ENCODE results near the gene EXOSC6.
"Not testable (repeated sequence)": the region's sequence is repeated elsewhere in the genome, so short reads cannot be mapped to it uniquely, and the experiment has no call there.

Gene EXOSC6

DNA sequence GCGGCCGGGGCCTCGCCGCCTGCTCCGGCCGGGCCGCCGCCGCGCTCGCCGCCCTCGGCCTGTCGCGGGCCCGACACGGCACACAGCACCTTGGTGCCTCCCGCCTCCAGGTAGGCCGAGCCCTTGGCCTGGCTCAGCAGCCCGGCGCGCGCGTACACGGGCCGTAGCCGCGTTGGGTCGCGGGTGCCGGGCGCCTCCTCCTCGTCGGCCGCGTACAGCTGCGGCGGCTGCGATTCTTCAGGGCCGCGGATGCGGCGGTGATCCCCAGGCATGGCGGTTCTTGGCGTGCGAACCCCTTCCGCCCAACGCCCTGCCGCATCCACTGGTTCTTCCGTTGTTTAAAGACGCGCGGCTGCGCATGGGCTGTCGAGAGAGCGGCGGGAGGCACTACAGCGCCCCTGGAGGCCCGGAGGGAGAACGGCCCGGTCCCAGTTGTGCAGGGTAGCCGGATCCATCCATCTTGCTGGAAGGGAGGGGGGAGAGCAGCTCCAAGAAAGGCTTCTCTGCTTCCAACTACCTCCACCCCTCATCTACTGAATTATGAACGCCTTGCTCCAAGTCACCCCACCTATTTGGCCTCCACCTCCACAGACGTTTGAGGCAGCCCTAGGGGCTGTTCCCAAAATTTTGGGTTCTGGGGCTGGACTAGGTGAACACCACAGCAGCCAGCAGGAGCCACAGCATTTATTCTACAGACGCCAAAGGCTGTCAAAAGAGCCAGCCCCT, at the start of gene EXOSC6:
EXOSC6 (minus strand) TSS at position 312 of the 726 bp plus-strand sequence; CDS start at position 272, 40 bp downstream.
- in situ Hi-C loops (cut with HindIII; ENCODE audit: low sequenced_read_pairs) = no loop called here

DNA sequence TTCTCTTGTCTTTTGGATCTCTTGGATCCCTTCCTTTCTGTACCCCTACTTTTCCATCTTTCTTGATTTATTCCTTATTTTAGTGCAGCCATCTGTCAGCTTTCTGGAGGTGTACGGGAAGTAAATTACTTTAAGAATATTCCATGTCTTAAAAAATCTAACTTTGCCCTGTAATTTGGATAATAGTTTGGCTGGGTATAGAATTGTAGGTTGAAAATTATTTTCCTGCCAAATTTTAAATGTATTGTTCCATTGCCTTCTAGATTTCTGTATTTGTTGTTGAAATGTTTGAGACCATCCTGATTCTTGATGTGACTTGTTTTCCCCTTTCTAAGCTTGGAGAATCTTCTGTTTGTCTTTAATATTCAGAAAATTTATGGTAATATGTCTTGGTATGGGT, 49.4 kb upstream of the EXOSC6 start:
- in situ Hi-C loops (cut with HindIII; ENCODE audit: low sequenced_read_pairs) = no loop called here

GRCh38 chr16:70298988-70299938, 47.5 kb upstream of the EXOSC6 start, which contains the start of gene DDX19B:
TSS of gene DDX19B (plus strand) at chr16:70299186. CDS start at chr16:70299298, 112 bp downstream.
- in situ Hi-C loops (cut with HindIII; ENCODE audit: low sequenced_read_pairs) = loop anchor here (10.0 kb wide), 1 partner anchor 66 kb away; no protein-coding TSS in a partner anchor

- in situ Hi-C loops (cut with HindIII; ENCODE audit: low sequenced_read_pairs) = loop anchor here (10.0 kb wide), 1 partner anchor 69 kb away; no protein-coding TSS in a partner anchor
Measured at GRCh38 chr16:70295634-70296033, 43.9 kb upstream of the EXOSC6 start.

DNA sequence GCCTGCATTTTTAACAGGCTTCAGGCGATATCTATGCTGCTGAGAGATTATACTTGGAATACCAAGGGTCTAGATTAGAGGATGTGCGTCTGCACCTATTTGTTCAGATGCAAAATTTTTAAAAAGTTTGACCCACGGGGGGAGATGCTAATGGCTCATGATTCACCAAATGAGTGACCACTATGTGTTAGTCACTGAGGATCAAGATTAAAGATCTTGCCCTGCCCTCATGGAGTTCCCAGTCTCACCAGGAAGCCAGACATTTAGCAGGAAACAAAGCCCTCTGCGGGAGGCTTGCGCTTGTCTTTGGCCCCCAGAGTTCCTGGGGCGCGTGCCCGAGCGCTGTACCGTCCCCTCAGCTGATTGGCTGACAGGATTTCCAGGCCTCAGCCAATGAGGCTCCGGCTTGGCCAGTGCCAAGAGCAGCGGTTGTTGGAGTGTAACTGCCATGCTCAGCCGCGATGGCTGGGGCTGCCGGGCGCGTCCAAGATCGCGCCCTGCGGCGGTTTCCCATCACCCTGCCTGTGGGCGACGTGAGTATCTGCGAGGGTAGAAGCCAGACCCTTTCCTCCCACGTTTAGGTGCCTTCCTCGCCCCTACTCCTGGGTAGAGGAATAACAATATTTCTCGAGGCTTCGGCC, 42.8 kb upstream of the EXOSC6 start:
- in situ Hi-C loops (cut with HindIII; ENCODE audit: low sequenced_read_pairs) = loop anchor here (10.0 kb wide), 1 partner anchor 70 kb away; no protein-coding TSS in a partner anchor

DNA sequence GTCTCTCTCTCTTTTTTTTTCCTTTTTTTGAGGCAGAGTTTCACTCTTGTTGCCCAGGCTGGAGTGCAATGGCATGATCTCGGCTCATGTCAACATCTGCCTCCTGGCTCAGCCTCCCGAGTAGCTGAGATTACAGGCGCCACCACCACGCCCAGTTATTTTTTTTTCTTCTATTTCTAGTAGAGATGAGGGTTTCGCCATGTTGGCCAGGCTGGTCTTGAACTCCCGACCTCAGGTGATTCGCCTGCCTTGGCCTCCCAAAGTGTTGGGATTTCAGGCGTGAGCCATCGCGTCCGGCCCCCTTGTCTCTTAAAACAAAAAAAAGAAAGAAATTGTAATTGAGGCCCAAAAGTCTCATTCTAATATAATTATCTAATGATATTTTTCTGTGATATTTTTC, 40.4 kb upstream of the EXOSC6 start:
- in situ Hi-C loops (cut with HindIII; ENCODE audit: low sequenced_read_pairs) = loop anchor here (10.0 kb wide), 1 partner anchor 73 kb away; no protein-coding TSS in a partner anchor

DNA sequence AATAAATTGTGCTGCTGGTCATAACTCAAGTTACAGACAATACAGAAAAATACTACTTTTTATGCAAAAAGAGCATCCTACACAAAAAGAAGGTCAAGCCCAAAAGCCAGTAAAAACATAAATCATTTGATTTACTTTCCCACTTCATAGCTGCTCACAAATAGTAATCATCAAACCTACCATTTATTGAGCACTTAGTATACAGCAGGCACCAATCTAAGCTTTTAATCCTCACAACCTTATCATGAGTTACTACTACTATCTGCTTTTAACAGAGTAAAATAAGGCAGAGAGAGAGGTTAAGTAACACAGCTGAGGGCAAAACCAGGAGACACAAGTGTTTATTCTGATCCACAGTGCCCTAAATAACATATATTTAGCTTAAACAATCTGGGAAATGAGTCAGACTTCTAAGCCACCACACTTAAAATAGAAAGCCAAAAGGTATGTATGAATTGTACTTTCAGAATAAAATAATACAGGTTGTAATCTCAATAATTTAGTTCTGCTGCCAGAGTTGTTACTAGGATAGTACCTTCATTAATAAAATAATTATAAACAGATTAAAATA, 39.3 kb upstream of the EXOSC6 start:
- in situ Hi-C loops (cut with HindIII; ENCODE audit: low sequenced_read_pairs) = loop anchor here (10.0 kb wide), 1 partner anchor 74 kb away; no protein-coding TSS in a partner anchor

DNA sequence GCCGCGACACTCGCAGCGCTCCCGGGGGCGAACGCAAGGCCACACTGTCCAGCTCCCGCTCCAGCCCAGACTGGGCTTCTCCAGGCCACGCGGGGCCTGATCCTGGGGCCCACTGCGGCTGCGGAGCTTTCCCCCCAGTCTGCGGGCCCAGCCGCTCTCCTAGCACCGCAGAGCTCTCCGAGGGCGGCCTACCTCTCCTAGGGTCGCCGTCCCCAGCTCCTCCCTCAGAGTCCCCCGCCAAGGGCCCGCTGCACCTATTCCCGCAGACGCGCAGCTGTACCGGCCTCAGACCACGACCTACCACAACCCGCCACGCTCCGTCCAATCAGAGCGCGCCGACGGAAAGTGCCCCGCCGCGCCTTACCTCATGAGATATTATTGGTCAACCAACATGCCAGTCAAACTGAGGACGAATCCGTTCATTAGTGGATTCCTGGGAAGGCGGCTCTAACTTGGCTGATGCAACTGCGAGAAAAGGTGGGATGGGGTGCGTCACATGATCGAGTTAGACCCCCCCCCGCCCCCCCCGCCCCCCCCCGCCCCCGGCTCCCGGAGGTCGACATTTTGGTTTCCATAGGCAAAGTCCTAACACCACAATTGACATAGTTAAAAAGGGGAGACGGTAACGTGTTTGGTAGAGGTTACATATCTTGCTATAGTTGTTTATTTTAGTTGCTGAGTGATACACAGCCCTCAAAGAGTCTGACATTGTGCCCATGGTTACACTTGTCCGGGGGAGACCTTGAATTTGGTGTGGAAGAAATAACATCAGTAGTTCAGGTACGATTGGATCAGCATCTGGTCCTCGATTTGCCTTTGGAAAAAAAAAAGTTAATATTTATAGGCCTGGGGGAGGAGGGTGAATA, 37.7 kb upstream of the EXOSC6 start, which contains the start of gene AARS1:
AARS1 (minus strand) TSS at position 278 of the 866 bp plus-strand sequence. CDS start 6,743 bp downstream, outside the sequence.
- in situ Hi-C loops (cut with HindIII; ENCODE audit: low sequenced_read_pairs) = loop anchor here (10.0 kb wide), 1 partner anchor 75 kb away; no protein-coding TSS in a partner anchor

- in situ Hi-C loops (cut with HindIII; ENCODE audit: low sequenced_read_pairs) = not testable (repeated sequence)
Measured at GRCh38 chr16:70287304-70287971, 35.7 kb upstream of the EXOSC6 start.

DNA sequence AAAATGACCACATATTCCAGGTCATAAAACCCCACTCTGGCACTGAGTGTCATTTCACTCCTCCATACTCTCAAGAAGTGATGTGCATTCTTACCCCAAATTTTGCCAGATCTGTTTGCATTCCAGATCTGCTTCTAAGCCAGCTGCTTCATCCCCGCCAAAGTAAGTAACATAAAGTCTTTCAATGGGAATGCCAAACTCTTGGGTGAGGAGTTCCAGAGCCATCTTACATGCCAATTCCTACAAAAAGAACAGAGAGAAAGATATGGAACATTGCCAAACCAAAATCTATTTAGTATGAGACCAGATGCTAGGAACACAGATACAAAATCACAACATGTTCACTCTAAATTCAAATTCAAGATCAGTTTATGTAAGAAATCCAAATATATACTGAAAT, 24.7 kb upstream of the EXOSC6 start:
- in situ Hi-C loops (cut with HindIII; ENCODE audit: low sequenced_read_pairs) = no loop called here

DNA sequence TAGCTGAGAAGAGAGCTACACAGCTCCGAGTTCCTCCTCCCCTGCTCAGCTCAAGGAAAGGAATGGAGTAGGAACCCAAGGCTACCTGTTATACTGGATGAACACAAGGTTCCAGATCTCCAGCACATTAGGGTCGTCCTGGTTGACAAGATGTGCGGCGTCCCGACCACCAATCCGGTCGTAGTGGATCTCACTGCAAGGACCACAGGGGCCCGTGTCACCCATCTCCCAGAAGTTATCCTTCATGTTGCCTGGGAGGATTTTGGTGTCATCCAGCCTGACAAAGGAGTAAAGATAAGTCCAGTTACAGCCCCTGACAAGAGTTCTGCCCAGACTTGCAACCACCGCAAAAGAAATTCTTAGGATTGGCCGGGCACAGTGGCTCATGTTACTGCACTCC, 20.0 kb upstream of the EXOSC6 start:
- in situ Hi-C loops (cut with HindIII; ENCODE audit: low sequenced_read_pairs) = no loop called here

DNA sequence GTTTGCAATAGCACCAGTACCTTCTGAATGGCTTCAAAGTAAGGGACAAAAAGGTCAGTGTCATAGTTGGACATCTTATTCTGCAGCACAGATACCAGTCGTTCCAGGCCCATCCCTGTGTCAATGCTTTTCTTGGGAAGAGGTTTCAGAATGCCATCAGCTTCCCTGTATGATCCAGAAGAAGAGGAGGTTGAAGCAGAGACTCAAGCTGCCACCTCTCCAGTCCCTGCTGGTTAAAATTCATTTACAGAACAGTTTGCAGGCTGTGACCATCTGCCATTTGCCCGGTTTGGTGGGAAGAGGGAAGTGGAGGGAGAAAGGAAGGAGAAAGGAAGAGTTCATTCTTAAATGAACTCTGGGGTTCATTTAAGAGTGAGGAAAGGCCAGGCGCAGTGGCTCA, 18.4 kb upstream of the EXOSC6 start:
- in situ Hi-C loops (cut with HindIII; ENCODE audit: low sequenced_read_pairs) = no loop called here

DNA sequence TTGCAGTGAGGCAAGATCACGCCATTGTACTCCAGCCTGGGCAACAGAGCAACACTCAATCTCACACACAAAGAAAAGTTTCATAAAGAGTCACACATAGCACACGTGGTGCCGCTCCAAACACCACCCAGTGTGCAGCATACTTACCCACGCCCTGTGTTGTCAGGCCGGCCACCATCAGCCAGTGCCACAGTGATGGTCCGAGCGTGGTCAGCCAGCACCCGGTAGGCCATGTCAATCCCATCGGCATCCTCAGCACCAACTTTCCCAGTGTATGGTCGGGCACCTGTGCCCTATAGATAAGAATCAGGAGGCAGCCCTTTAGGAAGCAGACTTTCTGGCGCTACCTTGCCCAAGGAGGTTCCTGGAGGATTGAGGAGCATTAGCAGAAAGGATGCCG, 17.7 kb upstream of the EXOSC6 start:
- in situ Hi-C loops (cut with HindIII; ENCODE audit: low sequenced_read_pairs) = no loop called here

DNA sequence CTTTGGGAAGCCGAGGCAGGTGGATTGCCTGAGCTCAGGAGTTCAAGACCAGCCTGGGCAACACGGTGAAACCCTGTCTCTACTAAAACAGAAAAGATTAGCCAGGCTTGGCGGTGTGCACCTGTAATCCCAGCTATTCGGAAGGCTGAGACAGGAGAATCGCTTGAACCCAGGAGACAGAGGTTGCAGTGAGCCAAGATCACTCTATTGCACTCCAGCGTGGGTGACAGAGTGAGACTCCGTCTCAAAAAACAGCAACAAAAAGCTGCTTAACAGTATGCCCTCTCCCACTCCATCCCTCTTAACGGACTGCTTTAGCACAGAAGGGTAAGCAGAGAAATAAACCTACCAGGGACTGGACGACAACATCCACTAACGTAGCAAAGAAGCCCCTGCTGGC, 16.2 kb upstream of the EXOSC6 start:
- in situ Hi-C loops (cut with HindIII; ENCODE audit: low sequenced_read_pairs) = not testable (repeated sequence)

DNA sequence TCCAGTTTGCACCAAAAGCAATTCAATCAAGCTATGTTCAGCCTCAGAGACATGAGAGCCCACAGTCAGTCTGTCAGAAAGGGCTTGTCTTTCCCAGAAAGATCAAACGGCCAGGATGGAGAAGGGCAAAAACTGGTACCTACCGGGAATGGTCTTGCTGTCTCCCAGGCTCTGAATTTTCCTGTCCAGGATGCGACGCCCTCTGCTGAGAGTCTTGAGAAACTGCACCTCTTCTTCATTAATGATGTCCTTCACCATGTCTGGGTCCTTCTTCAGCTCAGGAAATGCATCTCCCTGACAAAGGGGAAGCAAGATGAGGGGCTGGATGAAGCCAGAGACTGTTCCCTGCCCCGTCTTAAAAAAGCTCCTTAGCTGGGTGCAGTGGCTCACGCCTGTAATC, 15.8 kb upstream of the EXOSC6 start:
- in situ Hi-C loops (cut with HindIII; ENCODE audit: low sequenced_read_pairs) = no loop called here

DNA sequence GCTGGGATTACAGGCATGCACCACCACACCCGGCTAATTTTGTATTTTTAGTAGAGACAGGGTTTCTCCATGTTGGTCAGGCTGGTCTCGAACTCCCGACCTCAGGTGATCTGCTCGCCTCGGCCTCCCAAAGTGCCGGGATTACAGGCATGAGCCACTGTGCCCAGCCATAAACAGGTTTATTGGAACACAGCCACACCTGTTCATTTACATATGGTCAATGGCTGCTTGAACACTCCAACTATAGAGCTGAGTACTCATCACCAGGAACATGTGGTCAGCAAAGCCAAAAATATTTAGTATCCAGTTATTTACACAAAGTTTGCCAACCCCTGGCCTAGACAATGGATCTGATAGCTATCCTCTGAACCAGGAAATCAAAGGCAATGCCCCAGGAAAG, 8.2 kb upstream of the EXOSC6 start:
- in situ Hi-C loops (cut with HindIII; ENCODE audit: low sequenced_read_pairs) = not testable (repeated sequence)

DNA sequence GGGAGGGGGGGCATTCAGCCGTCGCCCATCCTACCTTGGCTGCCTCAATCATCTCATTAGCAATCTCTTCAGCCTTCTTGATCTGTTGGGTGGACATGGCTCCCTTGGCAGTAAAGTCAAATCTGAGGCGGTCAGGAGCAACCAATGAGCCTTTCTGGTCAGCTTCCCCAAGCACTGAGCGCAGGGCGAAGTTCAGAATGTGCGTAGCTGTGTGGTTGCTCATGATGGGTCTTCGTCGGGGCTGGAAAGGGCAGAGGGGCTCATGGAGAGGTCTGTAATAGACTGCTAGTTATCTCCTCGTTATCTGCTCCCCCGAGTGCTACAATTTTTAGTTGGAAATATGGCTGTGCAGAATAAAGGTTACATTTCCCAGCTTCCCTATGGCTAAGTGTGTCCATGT, 7.2 kb upstream of the EXOSC6 start:
- in situ Hi-C loops (cut with HindIII; ENCODE audit: low sequenced_read_pairs) = no loop called here

GRCh38 chr16:70258065-70258464, 6.3 kb upstream of the EXOSC6 start:
- in situ Hi-C loops (cut with HindIII; ENCODE audit: low sequenced_read_pairs) = no loop called here

DNA sequence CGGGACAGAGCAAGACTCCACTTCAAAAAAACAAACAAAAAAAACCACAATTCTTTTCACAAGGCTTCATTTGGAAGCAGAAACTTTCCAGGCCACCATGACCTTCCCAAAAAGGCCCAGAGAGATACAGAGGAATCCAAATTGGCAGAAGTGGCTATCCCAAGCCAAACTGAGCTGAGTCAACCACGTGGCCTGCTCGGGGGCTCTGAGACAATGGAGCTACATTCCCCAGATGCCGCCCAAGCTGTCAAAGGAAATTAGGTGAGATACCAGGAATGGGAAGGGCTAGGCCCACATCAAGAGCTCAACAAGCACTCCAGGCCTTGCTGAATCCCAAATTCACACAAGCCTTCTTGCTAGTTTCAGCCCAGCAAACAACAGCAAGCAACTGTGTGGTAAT, 5.7 kb upstream of the EXOSC6 start:
- in situ Hi-C loops (cut with HindIII; ENCODE audit: low sequenced_read_pairs) = no loop called here

Data from endothelial cell of hepatic sinusoid (primary cell).